Cardiac muscle cell (in vitro differentiated cells and primary cell): Measurements from ENCODE around the gene HS3ST3B1. TPM values are rescaled to one million over a fixed set of nuclear protein-coding genes. Genes with fewer than 3 reads are reported as not detected.

Experiments used
- DNase-seq, 2 donors: peaks; one replicate each; pipeline versions ENCODE4 v3.0.0 to v3.0.0-alpha.2; 2010 to 2017; ENCODE audit warnings: low read depth in 1 of 2, low spot score in 1 of 2
- H3K27ac ChIP-seq: fragments of 200-600 bp; sonication (generic); 2 replicates; pipeline ENCODE4 v1.5.1; 2016
- H3K27me3 ChIP-seq: fragments of 200-600 bp; sonication (generic); 2 replicates; pipeline ENCODE4 v1.6.0; 2016; ENCODE audit warnings: control low read depth
- H3K36me3 ChIP-seq: fragments of 200-600 bp; sonication (generic); 2 replicates; pipeline ENCODE4 v1.5.1; 2016; ENCODE audit warnings: control low read depth
- H3K4me1 ChIP-seq: fragments of 200-600 bp; sonication (generic); 2 replicates; pipeline ENCODE4 v1.8.1; 2017; ENCODE audit warnings: low read depth, mild to moderate bottlenecking, mixed run types
- H3K4me3 ChIP-seq: fragments of 200-600 bp; sonication (generic); 2 replicates; pipeline ENCODE4 v1.5.1; 2016; ENCODE audit warnings: mild to moderate bottlenecking
- H3K9me3 ChIP-seq: fragments of 200-600 bp; sonication (generic); 2 replicates; pipeline ENCODE4 v1.5.1; 2017; ENCODE audit warnings: low read depth, mild to moderate bottlenecking, control low read depth
- CTCF ChIP-seq: IDR thresholded peaks from 2 replicates; pipeline ENCODE4 v1.5.1; 2012; ENCODE audit warnings: low read depth, mild to moderate bottlenecking, low read length
- polyA plus RNA-seq: library from polyadenylated mRNA; unstranded; fragments of >200 nt; fragmentation: Nextera tagmentation; extraction: Ambion mirVana; gene quantifications from 2 replicates; pipeline ENCODE4 v1.2.1, GENCODE V29; 2016
- total RNA-seq: library from RNA; depleted of rRNA; stranded (reverse); fragments of >200 nt; gene quantifications from 2 replicates; pipeline ENCODE4 v1.2.3, GENCODE V29; 2016

Gene HS3ST3B1
- total and polyA plus RNA-seq, 2 experiments from 2014 or later = 2.1 to 7.9 TPM

GRCh38 chr17:14295676-14296075 is 5.2 kb upstream of the HS3ST3B1 start:
- no peak overlapping the region for H3K27ac ChIP-seq
- H3K36me3 ChIP-seq = no peaks in the 10 kb centered on the region
- no peak for DNase-seq
- H3K4me1 ChIP-seq = no peaks in the 10 kb centered on the region
- H3K27me3 ChIP-seq = peaks cover 74% of the 10 kb centered on the region
- no peaks in the 10 kb centered on the region for H3K9me3 ChIP-seq
- no peak overlapping the region for H3K4me3 ChIP-seq
- TF ChIP-seq CTCF = no peak

- DNase-seq = no peak
- Histone ChIP-seq H3K4me3 (no peak overlapping the region), H3K27me3 (peaks cover 74% of the 10 kb centered on the region)
These were observed 4.5 kb upstream of the HS3ST3B1 start for GRCh38 chr17:14296166-14296910.

GRCh38 chr17:14297161-14297851 is 3.6 kb upstream of the HS3ST3B1 start:
- Histone ChIP-seq H3K27ac (no peak overlapping the region), H3K4me3 (peak overlapping the region; percentile 25), H3K9me3 (no peaks in the 10 kb centered on the region), H3K36me3 (no peaks in the 10 kb centered on the region), H3K4me1 (no peaks in the 10 kb centered on the region), H3K27me3 (peaks cover 74% of the 10 kb centered on the region)
- peak; percentile 66 to 84 for DNase-seq
- peak; percentile 54 for TF ChIP-seq CTCF

More at GRCh38 chr17:14296166-14296910, 4.5 kb upstream of the HS3ST3B1 start:
- no peaks in the 10 kb centered on the region for H3K36me3 ChIP-seq
- H3K9me3 ChIP-seq = no peaks in the 10 kb centered on the region
- H3K4me1 ChIP-seq = no peaks in the 10 kb centered on the region
- TF ChIP-seq CTCF = no peak
- H3K27ac ChIP-seq = no peak overlapping the region

- Histone ChIP-seq H3K9me3 (no peaks in the 10 kb centered on the region), H3K4me1 (no peaks in the 10 kb centered on the region), H3K27ac (no peak overlapping the region), H3K36me3 (no peaks in the 10 kb centered on the region), H3K27me3 (peaks cover 73% of the 10 kb centered on the region), H3K4me3 (no peak overlapping the region)
- DNase-seq = peak; percentile 37 to 43
- TF ChIP-seq CTCF = no peak
These were observed 2.5 kb upstream of the HS3ST3B1 start for GRCh38 chr17:14298221-14298946.

GRCh38 chr17:14298947-14299279 is 2.0 kb upstream of the HS3ST3B1 start:
- Histone ChIP-seq H3K27ac (no peak overlapping the region), H3K27me3 (peaks cover 73% of the 10 kb centered on the region), H3K9me3 (no peaks in the 10 kb centered on the region), H3K4me3 (peak overlapping the region; percentile 24), H3K36me3 (no peaks in the 10 kb centered on the region), H3K4me1 (no peaks in the 10 kb centered on the region)
- no peak for DNase-seq
- TF ChIP-seq CTCF = no peak
